ENCODE measurements around the gene RNASET2. TPM values are rescaled to one million over a fixed set of nuclear protein-coding genes. Genes with fewer than 3 reads are reported as not detected.

Gene RNASET2
- total and polyA plus RNA-seq, 5 donors = 19.4 to 27.2 (median 22.5) TPM

DNA sequence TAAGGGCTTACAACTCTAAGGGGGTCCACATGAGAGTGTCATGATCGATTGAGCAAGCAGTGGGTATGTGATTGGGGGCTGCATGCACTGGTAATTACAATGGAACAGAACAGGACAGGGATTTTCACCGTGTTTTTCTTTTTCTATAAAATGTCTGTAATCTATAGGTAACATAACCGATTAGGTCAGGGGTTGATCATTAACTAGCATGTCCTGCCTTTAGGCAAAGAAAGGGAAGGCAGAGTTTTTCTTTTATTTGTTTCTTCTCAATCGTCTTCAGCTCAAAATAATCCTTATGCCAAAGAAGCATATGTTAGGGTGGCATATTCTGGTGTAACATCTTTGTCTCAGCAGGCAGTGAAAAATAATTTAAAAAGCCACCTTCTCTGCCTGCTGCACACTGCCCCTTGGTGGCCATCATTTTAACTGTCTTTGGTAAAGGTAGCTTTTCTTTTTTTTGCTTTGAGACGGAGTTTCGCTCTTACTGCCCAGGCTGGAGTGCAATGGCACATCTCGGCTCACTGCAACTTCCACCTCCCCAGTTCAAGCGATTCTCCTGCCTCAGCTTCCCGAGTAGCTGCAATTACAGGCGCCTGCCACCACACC is 33.2 kb upstream of the RNASET2 start:
- no peak for DNase-seq
- no peak overlapping the region for H3K4me3 ChIP-seq (ENCODE audit: low read length)
- intact Hi-C loops (cut with DNase I) = loop anchor here in 2 of 4 donors (10.0 kb wide), 1 partner anchor 215 kb away; no protein-coding TSS in a partner anchor
- no peaks in the 10 kb centered on the region for H3K4me1 ChIP-seq (ENCODE audit: control insufficient read depth, insufficient read depth, low read length)
- H3K27me3 ChIP-seq (ENCODE audit: control insufficient read depth, insufficient read depth) = no peaks in the 10 kb centered on the region
- ATAC-seq = no peak
- WGBS = 56% methylated on average over 10 of the region's 10 CpGs
- no peak overlapping the region for H3K27ac ChIP-seq (ENCODE audit: low read length)
- no peaks in the 10 kb centered on the region for H3K9me3 ChIP-seq (ENCODE audit: control insufficient read depth, low read length)

DNA sequence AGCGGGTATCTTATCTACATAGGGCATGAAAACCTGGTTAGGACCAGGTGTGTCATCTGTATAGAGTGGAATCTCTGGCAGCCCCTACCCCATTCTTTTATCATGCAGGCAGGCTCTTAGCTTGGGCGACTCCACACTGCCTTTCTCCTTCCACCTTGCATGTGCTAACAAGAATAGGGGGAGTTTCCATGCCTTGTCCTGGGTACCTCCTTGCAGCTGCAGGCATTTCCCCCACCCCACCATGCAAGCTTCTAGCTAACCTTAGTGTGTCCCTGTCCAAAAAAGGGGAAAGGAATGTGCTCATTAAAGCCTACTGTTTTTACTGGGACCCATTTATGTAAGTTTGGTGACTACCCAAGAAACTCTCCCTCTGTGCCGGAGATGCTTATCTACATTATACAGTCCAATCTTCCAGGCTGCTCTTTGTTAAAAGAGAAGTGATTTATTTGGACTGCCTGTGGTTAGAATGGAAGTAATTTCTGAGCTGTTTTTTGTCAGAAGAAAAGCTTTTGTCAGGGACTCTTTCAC is 32.4 kb upstream of the RNASET2 start:
- WGBS = 81% methylated on average over 3 of the region's 3 CpGs
- intact Hi-C loops (cut with DNase I) = loop anchor here in 2 of 4 donors (10.0 kb wide), 1 partner anchor 214 kb away; no protein-coding TSS in a partner anchor
- no peak for ATAC-seq

DNA sequence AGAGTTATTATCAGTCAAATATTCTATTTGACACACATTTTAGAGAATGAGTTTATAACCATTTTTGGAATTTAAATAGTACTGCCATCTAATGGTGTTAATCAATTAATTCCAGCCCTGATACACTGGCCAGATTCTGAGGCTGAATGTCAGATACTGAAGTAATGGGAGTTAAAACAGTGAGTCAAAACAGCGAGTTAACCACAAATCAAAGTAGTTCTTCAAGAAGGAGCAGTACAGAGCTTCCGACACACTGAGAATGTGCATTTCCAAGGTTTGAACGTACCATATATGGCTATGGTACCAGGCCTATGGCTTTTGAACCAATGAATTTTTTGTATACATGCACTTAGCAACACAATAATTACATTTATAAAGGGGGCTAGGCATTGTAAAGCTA is 31.6 kb upstream of the RNASET2 start:
- no peak overlapping the region for H3K27ac ChIP-seq (ENCODE audit: low read length)
- intact Hi-C loops (cut with DNase I) = loop anchor here in 2 of 4 donors (10.0 kb wide), 1 partner anchor 213 kb away; no protein-coding TSS in a partner anchor
- H3K4me3 ChIP-seq (ENCODE audit: low read length) = no peak overlapping the region
- no peaks in the 10 kb centered on the region for H3K4me1 ChIP-seq (ENCODE audit: control insufficient read depth, insufficient read depth, low read length)
- no peak for ATAC-seq
- H3K27me3 ChIP-seq (ENCODE audit: control insufficient read depth, insufficient read depth) = no peaks in the 10 kb centered on the region
- H3K9me3 ChIP-seq (ENCODE audit: control insufficient read depth, low read length) = no peaks in the 10 kb centered on the region
- WGBS = 87% methylated on average over 3 of the region's 3 CpGs
- DNase-seq = no peak

More for the DNA sequence above, 32.4 kb upstream of the RNASET2 start:
- DNase-seq = no peak
- Histone ChIP-seq H3K27me3 (ENCODE audit: control insufficient read depth, insufficient read depth) (no peaks in the 10 kb centered on the region), H3K27ac (ENCODE audit: low read length) (no peak overlapping the region), H3K4me1 (ENCODE audit: control insufficient read depth, insufficient read depth, low read length) (no peaks in the 10 kb centered on the region), H3K4me3 (ENCODE audit: low read length) (no peak overlapping the region), H3K9me3 (ENCODE audit: control insufficient read depth, low read length) (no peaks in the 10 kb centered on the region)

DNA sequence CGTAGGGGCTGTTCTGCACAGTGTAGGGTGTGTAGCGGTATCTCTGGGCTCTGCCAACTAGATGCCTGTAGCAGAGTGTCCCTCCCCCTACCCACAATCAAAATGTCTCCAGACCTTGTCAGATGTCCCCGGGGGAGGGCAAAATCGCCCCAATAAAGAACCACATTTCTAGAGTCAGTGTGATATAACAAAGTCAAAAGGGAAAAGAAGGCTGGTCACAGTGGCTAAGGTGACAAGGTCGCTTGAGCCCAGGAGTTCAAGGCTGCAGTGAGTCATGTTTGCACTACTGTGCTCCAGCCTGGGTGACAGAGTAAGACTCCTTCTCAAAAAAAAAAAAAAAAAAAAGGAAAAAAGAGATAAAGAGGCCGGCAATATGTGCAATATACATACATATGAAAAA is 31.1 kb upstream of the RNASET2 start:
- intact Hi-C loops (cut with DNase I) = loop anchor here in 2 of 4 donors (10.0 kb wide), 1 partner anchor 213 kb away; no protein-coding TSS in a partner anchor
- no peaks in the 10 kb centered on the region for H3K9me3 ChIP-seq (ENCODE audit: control insufficient read depth, low read length)
- no peaks in the 10 kb centered on the region for H3K27me3 ChIP-seq (ENCODE audit: control insufficient read depth, insufficient read depth)
- WGBS = 61% methylated on average over 6 of the region's 6 CpGs
- no peak overlapping the region for H3K27ac ChIP-seq (ENCODE audit: low read length)
- H3K4me1 ChIP-seq (ENCODE audit: control insufficient read depth, insufficient read depth, low read length) = no peaks in the 10 kb centered on the region
- no peak overlapping the region for H3K4me3 ChIP-seq (ENCODE audit: low read length)
- no peak for ATAC-seq
- DNase-seq = no peak

DNA sequence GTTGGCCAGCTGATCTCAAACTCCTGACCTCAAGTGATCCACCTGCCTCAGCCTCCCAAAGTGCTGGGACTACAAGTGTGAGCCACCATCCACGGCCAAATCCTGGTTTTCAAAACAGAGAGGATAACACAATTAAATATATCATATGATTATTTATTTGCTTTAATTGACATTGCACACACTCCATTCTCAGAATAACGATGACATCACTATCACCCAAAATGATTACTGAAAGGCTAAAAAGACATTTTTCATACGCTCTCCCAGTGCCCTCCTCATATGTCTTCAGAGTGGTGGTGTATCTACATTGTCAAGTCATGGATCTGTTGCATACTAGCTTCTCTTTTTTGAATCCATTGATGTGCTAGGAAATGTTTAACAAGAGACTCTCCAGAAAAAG is 24.4 kb upstream of the RNASET2 start:
- WGBS = 97% methylated on average over 3 of the region's 3 CpGs
- Histone ChIP-seq H3K27ac (ENCODE audit: low read length) (no peak overlapping the region), H3K4me3 (ENCODE audit: low read length) (no peak overlapping the region), H3K9me3 (ENCODE audit: control insufficient read depth, low read length) (no peaks in the 10 kb centered on the region), H3K27me3 (ENCODE audit: control insufficient read depth, insufficient read depth) (no peaks in the 10 kb centered on the region), H3K4me1 (ENCODE audit: control insufficient read depth, insufficient read depth, low read length) (no peaks in the 10 kb centered on the region)
- intact Hi-C loops (cut with DNase I) = loop anchor here in 2 of 4 donors (10.0 kb wide), 1 partner anchor 206 kb away; no protein-coding TSS in a partner anchor
- no peak for DNase-seq
- ATAC-seq = no peak

DNA sequence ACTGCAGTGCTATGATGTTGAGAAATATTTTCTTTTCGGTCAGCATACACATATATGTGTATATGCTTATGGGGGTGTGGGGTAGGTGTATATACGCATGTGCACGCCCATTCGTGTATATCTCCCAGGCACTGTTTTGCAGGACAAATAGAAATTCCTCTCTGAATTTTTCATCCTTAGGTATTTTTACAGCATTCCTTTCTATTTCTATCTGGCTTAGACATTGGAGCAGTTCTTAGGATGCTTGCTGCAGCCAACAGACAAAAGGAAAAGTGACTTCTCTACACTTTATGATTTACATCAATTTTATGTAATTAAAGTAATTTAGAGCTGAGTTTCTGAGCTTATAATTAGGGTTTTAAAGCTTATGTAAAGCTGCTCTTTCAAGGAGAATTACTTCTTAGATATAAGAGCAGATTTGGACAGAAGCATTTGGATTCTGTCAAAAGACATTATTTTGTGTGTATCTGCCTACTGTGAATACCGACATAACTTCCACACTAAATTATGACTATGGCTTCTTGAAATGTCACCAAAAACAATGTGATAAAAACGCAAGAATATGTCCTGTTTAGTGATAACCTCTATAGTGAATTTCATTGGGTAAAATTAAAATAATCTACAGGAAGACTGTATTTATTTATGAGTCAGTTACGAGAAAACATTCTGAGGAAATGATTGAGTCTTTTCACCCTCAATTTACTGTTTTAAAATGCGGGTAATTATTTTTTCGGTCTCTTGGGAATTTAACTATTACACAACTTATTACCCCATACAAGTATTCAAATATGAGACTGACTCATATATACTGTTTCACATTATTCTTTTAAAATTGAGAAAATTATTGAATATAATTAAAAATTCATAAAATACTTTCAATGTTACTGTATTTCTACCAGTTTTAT is 21.5 kb upstream of the RNASET2 start:
- Histone ChIP-seq H3K27ac (ENCODE audit: low read length) (no peak overlapping the region), H3K9me3 (ENCODE audit: control insufficient read depth, low read length) (no peaks in the 10 kb centered on the region), H3K27me3 (ENCODE audit: control insufficient read depth, insufficient read depth) (no peaks in the 10 kb centered on the region), H3K4me1 (ENCODE audit: control insufficient read depth, insufficient read depth, low read length) (no peaks in the 10 kb centered on the region), H3K4me3 (ENCODE audit: low read length) (no peak overlapping the region)
- WGBS = 72% methylated on average over 9 of the region's 9 CpGs
- ATAC-seq (no peak), DNase-seq (no peak)
- intact Hi-C loops (cut with DNase I) = no loop called here

DNA sequence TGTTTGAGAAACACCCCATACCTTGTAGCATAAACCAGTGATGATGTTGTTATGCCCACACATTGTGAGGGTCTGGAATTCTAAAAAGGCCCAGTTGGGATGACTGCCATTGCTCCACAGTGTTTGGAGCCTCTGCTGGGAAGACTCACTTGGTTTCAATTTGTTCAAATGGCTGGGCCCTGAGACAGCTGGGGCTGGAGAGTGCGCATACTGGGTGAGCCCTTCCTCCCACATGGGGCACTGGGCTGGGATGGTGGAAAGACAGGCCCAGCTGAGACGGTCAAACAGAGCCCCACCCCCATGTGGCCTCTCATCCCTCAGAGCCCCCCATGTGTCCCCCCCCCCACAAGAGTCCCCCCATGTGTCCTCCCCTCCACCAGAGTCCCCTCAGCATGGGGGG is 20.3 kb upstream of the RNASET2 start:
- no peaks in the 10 kb centered on the region for H3K9me3 ChIP-seq (ENCODE audit: control insufficient read depth, low read length)
- H3K4me1 ChIP-seq (ENCODE audit: control insufficient read depth, insufficient read depth, low read length) = no peaks in the 10 kb centered on the region
- intact Hi-C loops (cut with DNase I) = no loop called here
- 89% methylated on average over 2 of the region's 2 CpGs for WGBS
- ATAC-seq (no peak), DNase-seq (no peak)
- no peaks in the 10 kb centered on the region for H3K27me3 ChIP-seq (ENCODE audit: control insufficient read depth, insufficient read depth)
- H3K4me3 ChIP-seq (ENCODE audit: low read length) = no peak overlapping the region
- no peak overlapping the region for H3K27ac ChIP-seq (ENCODE audit: low read length)

DNA sequence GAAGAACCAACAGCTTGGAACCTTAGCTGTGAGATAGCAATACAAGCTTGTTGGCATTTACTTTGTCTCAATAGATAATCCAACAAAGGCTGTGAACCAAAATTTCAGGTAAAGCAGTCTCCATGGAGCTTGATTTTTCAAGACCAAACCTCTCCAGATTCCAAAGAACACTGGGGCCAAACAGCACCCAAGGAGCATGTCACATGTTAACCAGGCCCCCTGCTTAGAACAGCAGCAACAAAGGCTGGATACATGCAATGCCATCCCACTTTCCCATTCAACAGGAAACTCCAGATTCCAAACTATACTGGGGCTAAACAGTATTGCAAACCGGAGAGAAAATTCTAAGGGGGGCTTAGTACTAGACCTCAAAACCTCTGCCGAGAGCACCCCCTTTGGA is 15.8 kb upstream of the RNASET2 start:
- Histone ChIP-seq H3K27ac (ENCODE audit: low read length) (no peak overlapping the region), H3K27me3 (ENCODE audit: control insufficient read depth, insufficient read depth) (no peaks in the 10 kb centered on the region), H3K4me3 (ENCODE audit: low read length) (no peak overlapping the region), H3K4me1 (ENCODE audit: control insufficient read depth, insufficient read depth, low read length) (no peaks in the 10 kb centered on the region), H3K9me3 (ENCODE audit: control insufficient read depth, low read length) (no peaks in the 10 kb centered on the region)
- ATAC-seq (no peak), DNase-seq (no peak)
- intact Hi-C loops (cut with DNase I) = no loop called here
- WGBS = 99% methylated on average over 2 of the region's 2 CpGs

DNA sequence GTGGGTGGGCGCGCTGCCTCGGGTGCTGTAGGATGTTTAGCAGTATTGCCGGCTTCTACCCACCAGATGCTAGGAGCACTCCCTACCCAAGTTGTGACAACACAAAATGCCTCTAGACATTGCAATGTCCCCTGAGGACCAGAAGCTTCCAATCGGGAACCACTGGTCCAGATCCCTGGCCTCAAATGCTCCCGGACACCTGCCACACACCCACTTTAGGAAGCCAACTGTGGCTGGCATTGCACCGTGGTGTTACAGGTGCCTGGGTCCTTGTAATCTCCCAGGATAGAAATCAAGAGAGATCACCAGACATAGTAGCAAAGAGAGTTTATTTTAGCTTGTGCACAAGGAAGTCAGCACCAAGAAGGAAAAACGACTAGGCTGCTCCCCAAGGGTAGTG is 14.9 kb upstream of the RNASET2 start:
- ATAC-seq = no peak
- Histone ChIP-seq H3K4me1 (ENCODE audit: control insufficient read depth, insufficient read depth, low read length) (no peaks in the 10 kb centered on the region), H3K9me3 (ENCODE audit: control insufficient read depth, low read length) (no peaks in the 10 kb centered on the region), H3K27me3 (ENCODE audit: control insufficient read depth, insufficient read depth) (no peaks in the 10 kb centered on the region), H3K4me3 (ENCODE audit: low read length) (no peak overlapping the region), H3K27ac (ENCODE audit: low read length) (no peak overlapping the region)
- 89% methylated on average over 8 of the region's 8 CpGs for WGBS
- intact Hi-C loops (cut with DNase I) = no loop called here
- no peak for DNase-seq

DNA sequence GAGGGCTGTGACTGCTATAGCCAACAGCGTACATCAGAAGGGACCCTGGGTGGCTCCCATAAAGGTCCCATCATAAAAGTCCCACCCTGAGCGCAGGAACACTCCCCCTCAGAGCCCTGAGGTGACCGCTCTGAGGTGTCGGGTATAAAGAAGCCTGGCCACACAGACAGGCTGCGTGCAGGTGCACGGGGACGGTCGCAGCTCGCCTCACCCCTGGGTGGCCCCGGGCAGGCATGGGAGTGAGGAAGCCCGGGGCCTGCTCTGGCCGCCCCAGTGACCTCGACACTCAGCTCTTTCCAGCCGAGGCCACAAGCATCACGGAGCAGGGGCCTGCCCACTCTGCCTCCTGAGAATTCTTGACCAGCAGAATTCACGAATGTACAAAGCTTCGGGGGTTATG is 14.4 kb upstream of the RNASET2 start:
- H3K27me3 ChIP-seq (ENCODE audit: control insufficient read depth, insufficient read depth) = no peaks in the 10 kb centered on the region
- H3K4me1 ChIP-seq (ENCODE audit: control insufficient read depth, insufficient read depth, low read length) = no peaks in the 10 kb centered on the region
- intact Hi-C loops (cut with DNase I) = no loop called here
- no peaks in the 10 kb centered on the region for H3K9me3 ChIP-seq (ENCODE audit: control insufficient read depth, low read length)
- no peak for ATAC-seq
- no peak for DNase-seq
- H3K4me3 ChIP-seq (ENCODE audit: low read length) = no peak overlapping the region
- 88% methylated on average over 17 of the region's 17 CpGs for WGBS
- no peak overlapping the region for H3K27ac ChIP-seq (ENCODE audit: low read length)

DNA sequence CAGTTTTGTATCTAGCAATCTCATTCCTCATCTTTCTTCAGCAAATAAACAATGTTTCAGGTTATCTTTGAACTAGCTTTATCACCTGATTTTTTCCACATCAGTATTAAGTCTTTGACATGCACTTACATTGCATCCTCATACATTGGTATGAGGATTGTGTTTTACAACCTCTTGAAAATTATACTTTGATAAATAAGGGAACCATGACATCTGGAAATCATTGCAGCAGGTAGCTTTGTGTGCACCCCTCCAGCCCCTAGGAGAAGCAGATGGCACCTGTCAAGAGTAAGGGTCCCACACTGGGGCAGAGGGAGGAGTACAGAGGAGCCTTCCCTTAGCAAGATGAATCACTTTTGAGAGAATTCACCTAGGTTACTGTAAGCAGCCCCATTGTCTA is 13.7 kb upstream of the RNASET2 start:
- Histone ChIP-seq H3K27ac (ENCODE audit: low read length) (no peak overlapping the region), H3K27me3 (ENCODE audit: control insufficient read depth, insufficient read depth) (no peaks in the 10 kb centered on the region), H3K4me1 (ENCODE audit: control insufficient read depth, insufficient read depth, low read length) (no peaks in the 10 kb centered on the region), H3K4me3 (ENCODE audit: low read length) (no peak overlapping the region), H3K9me3 (ENCODE audit: control insufficient read depth, low read length) (no peaks in the 10 kb centered on the region)
- no peak for DNase-seq
- intact Hi-C loops (cut with DNase I) = no loop called here
- no peak for ATAC-seq

Data from right cardiac atrium (tissue), 5 donors.